Lower leg skin (tissue), 3 donors: Measurements from ENCODE around the gene PLEKHH3.
"Not testable (repeated sequence)": the region's sequence is repeated elsewhere in the genome, so short reads cannot be mapped to it uniquely, and the experiment has no call there.

ENCODE experiments used
- POLR2A ChIP-seq, 2 donors: fragments of 450-650 bp; IDR thresholded peaks; one replicate each; pipeline ENCODE4 v1.6.1; 2016 to 2017; ENCODE audit warnings: antibody characterized with exemption in 2 of 2, mild to moderate bottlenecking in 1 of 2, moderate library complexity in 1 of 2
- TF ChIP-seq, protein P1 (sequence below), 3 donors: fragments of 450-650 bp; IDR thresholded peaks; one replicate each; pipeline ENCODE4 v1.5.1; 2016; ENCODE audit warnings: antibody characterized with exemption in 3 of 3, mild to moderate bottlenecking in 3 of 3, moderate library complexity in 2 of 3

DNA sequence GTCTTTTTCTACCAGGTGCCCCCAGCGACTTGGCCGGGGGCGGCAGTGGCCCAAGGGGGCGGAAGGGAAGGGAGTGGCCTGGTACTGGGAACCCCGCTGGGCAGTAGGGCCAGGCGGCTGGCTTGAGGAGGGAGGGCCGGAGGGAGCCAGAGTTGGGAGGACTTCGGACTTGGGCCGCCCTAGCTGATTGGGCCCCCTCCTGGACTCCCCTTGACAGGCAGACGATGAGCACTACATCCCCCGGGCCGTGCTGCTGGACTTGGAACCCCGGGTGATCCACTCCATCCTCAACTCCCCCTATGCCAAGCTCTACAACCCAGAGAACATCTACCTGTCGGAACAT lies 16.9 kb downstream of the PLEKHH3 start:
- TF ChIP-seq, protein P1, sequence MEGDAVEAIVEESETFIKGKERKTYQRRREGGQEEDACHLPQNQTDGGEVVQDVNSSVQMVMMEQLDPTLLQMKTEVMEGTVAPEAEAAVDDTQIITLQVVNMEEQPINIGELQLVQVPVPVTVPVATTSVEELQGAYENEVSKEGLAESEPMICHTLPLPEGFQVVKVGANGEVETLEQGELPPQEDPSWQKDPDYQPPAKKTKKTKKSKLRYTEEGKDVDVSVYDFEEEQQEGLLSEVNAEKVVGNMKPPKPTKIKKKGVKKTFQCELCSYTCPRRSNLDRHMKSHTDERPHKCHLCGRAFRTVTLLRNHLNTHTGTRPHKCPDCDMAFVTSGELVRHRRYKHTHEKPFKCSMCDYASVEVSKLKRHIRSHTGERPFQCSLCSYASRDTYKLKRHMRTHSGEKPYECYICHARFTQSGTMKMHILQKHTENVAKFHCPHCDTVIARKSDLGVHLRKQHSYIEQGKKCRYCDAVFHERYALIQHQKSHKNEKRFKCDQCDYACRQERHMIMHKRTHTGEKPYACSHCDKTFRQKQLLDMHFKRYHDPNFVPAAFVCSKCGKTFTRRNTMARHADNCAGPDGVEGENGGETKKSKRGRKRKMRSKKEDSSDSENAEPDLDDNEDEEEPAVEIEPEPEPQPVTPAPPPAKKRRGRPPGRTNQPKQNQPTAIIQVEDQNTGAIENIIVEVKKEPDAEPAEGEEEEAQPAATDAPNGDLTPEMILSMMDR (IDR thresholded peaks at IDR 0.05), result not testable (repeated sequence)
- not testable (repeated sequence) for TF ChIP-seq POLR2A (IDR thresholded peaks at IDR 0.05)
